GM19397 (cell line): ENCODE measurements around the gene MTMR11.
"Not testable (repeated sequence)": the region's sequence is repeated elsewhere in the genome, so short reads cannot be mapped to it uniquely, and the experiment has no call there.

Experiments
- ATAC-seq: cut with Tn5 transposase; IDR thresholded peaks from one replicate; pipeline ENCODE4 v1.9.1; 2021; ENCODE audit warnings: mild to moderate bottlenecking, moderate library complexity; ENCODE audit not compliant: unreplicated experiment

Gene MTMR11

GRCh38 chr1:149936170-149936991, at the start of gene MTMR11:
Gene MTMR11 (minus strand): TSS chr1:149936879. CDS start chr1:149936647, 232 bp downstream.
- no peak for ATAC-seq

- ATAC-seq: no peak
These were observed 43.4 kb upstream of the MTMR11 start for GRCh38 chr1:149979972-149980540.

- no peak for ATAC-seq
These were observed 42.7 kb upstream of the MTMR11 start for GRCh38 chr1:149979245-149979971.

- no peak for ATAC-seq
These were observed 41.9 kb upstream of the MTMR11 start for GRCh38 chr1:149978547-149979023.

GRCh38 chr1:149977345-149977744, 40.7 kb upstream of the MTMR11 start:
- ATAC-seq: no peak

GRCh38 chr1:149972547-149972946, 35.9 kb upstream of the MTMR11 start:
- ATAC-seq: no peak

GRCh38 chr1:149967646-149968045, 31.0 kb upstream of the MTMR11 start:
- no peak for ATAC-seq

GRCh38 chr1:149967041-149967440, 30.4 kb upstream of the MTMR11 start:
- ATAC-seq: no peak

GRCh38 chr1:149966405-149966804, 29.7 kb upstream of the MTMR11 start:
- no peak for ATAC-seq

- no peak for ATAC-seq
These were observed 28.8 kb upstream of the MTMR11 start for GRCh38 chr1:149965440-149965839.

- no peak for ATAC-seq
These were observed 26.7 kb upstream of the MTMR11 start for GRCh38 chr1:149963358-149963757.

GRCh38 chr1:149962736-149963135, 26.1 kb upstream of the MTMR11 start:
- ATAC-seq: no peak

- ATAC-seq: no peak
These were observed 25.5 kb upstream of the MTMR11 start for GRCh38 chr1:149962039-149962647.

GRCh38 chr1:149957548-149957947, 20.9 kb upstream of the MTMR11 start:
- not testable (repeated sequence) for ATAC-seq

- ATAC-seq: no peak
These were observed 13.2 kb upstream of the MTMR11 start for GRCh38 chr1:149949911-149950310.

GRCh38 chr1:149945206-149945605, 8.5 kb upstream of the MTMR11 start:
- ATAC-seq: no peak

GRCh38 chr1:149942885-149943284, 6.2 kb upstream of the MTMR11 start:
- ATAC-seq: no peak

GRCh38 chr1:149942207-149942606, 5.5 kb upstream of the MTMR11 start:
- ATAC-seq: no peak

- ATAC-seq: no peak
These were observed 3.7 kb upstream of the MTMR11 start for GRCh38 chr1:149940427-149940826.

GRCh38 chr1:149938668-149939003, 2.0 kb upstream of the MTMR11 start:
- ATAC-seq: not testable (repeated sequence)

GRCh38 chr1:149937759-149938158, 1.1 kb upstream of the MTMR11 start:
- no peak for ATAC-seq
